Neuron (in vitro differentiated cells): ENCODE measurements around the gene NRG3.

Source experiments
- H2AFZ ChIP-seq: one replicate; pipeline ENCODE4 v1.6.1; 2013; ENCODE audit warnings: low read depth, mild to moderate bottlenecking, inconsistent platforms, low read length, moderate library complexity
- H3K27me3 ChIP-seq: one replicate; pipeline ENCODE4 v1.6.1; 2013; ENCODE audit warnings: low read length; ENCODE audit not compliant: insufficient read depth
- H3K36me3 ChIP-seq: one replicate; pipeline ENCODE4 v1.6.1; 2013; ENCODE audit warnings: low read length; ENCODE audit not compliant: insufficient read depth
- H3K4me1 ChIP-seq: one replicate; pipeline ENCODE4 v1.6.1; 2013; ENCODE audit warnings: low read length; ENCODE audit not compliant: insufficient read depth
- H3K4me3 ChIP-seq: 2 replicates; pipeline ENCODE4 v1.5.1; 2013; ENCODE audit warnings: mild to moderate bottlenecking, low read length, moderate library complexity
- H3K9me3 ChIP-seq: one replicate; pipeline ENCODE4 v1.6.1; 2013; ENCODE audit warnings: low read length

NRG3 gene

DNA sequence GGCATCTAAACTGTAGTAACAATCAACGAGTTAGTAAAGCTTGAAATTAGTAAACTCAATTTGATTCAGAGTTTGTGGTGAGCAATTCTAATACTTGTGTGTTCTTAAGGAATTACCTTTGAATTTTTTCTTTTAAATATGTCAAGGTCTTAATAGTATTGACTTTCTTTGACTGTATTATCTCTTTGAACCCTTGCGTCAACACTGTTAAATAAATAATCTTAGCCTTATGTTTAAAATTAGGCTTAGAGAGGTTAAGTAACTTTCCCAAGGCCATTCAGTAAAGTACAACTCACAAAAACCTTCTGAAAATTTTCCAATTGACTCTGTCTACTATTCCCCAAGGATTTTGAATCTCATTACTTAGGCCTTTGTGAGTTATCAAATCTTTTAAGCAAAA is 716.4 kb downstream of the NRG3 start:
- peaks cover 12% of the 10 kb centered on the region for H3K4me1 ChIP-seq
- H3K36me3 ChIP-seq, result no peaks in the 10 kb centered on the region
- no peak overlapping the region for H2AFZ ChIP-seq
- H3K27me3 ChIP-seq, result no peaks in the 10 kb centered on the region
- H3K9me3 ChIP-seq, result no peaks in the 10 kb centered on the region
- H3K4me3 ChIP-seq, result no peak overlapping the region

DNA sequence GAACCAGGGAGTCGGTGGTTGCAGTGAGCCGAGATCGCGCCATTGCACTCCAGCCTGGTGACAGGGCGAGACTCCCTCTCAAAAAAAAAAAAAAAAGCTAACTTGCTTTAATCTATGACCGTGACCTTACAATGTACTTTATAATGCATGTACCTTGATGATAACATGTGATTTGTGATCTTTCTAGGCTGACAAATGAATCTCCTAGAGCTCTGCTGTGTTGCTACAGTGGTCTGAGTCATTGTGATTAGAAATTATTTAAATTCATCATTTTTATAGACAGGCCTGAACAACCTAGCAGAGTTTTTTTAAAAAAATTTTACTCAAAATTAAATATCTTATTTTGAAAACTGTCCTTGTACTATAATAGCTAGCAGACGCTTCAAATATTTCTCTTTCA is 722.8 kb downstream of the NRG3 start:
- Histone ChIP-seq H3K4me3 (no peak overlapping the region), H3K9me3 (no peaks in the 10 kb centered on the region), H2AFZ (no peak overlapping the region), H3K4me1 (peaks cover 6% of the 10 kb centered on the region), H3K36me3 (no peaks in the 10 kb centered on the region), H3K27me3 (no peaks in the 10 kb centered on the region)

DNA sequence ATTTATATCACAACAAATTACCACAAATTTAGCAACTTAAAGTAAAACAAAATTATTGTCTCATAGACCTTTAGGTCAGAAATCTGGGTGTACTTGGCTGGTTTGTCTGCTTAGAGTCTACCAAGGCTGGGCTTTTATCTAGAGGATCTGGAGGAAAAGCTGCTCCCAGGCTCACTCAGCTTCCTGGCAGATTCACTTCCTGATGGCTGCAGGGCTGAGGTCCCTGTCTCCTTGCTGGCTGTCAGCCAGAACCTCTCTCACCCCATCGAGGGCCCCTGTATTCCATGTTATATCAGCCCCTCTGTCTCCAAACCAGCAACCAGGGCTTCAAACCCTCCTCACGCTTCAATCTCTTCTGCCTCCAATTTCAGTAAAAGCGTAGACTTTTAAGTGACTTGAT is 734.9 kb downstream of the NRG3 start:
- Histone ChIP-seq H3K36me3 (no peaks in the 10 kb centered on the region), H3K9me3 (no peaks in the 10 kb centered on the region), H3K27me3 (no peaks in the 10 kb centered on the region), H3K4me1 (no peaks in the 10 kb centered on the region), H2AFZ (no peak overlapping the region), H3K4me3 (no peak overlapping the region)

DNA sequence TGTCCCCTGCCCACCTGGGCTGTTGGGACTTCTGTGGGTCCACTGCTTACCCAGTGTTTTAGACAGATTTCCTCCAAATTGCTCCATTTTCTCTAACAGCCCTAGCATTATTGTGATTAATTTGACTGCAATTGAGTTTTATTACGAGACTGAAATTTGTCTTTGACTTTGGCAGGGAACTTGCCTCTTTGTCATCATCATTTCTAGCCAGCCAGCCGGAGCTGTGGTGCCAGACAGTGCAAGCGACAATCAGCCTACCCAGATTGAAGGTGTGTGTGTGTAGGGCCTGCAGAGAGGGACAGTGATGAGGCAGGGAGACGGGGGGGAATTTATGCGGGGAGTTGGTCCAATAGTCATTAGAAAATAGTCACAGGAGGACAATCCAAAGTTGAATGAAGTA is 743.0 kb downstream of the NRG3 start:
- Histone ChIP-seq H3K4me1 (peaks cover 10% of the 10 kb centered on the region), H2AFZ (no peak overlapping the region)

DNA sequence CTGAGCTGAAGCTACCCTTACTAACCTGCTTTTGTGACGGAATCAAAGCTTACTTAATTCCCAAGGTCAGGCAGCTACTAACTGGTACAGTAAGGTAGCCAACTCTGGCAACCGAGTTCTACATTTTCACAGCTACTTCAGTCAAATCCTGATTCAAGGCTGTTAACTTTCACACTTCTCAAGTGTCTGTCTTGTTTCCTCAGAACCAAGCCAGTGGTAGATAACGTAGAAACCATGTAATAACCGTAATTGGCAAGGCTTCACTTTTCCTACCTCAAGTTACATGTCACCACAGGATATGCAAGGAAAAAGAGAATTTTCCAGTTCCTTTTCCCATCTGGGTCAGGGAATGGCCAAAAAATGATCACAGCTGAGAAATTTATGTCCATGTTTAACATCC is 746.7 kb downstream of the NRG3 start:
- Histone ChIP-seq H3K4me1 (peaks cover 10% of the 10 kb centered on the region), H2AFZ (no peak overlapping the region), H3K9me3 (peaks cover 4% of the 10 kb centered on the region), H3K27me3 (no peaks in the 10 kb centered on the region), H3K4me3 (no peak overlapping the region), H3K36me3 (no peaks in the 10 kb centered on the region)

More for the DNA sequence above, 743.0 kb downstream of the NRG3 start:
- Histone ChIP-seq H3K27me3 (no peaks in the 10 kb centered on the region), H3K9me3 (peaks cover 4% of the 10 kb centered on the region), H3K4me3 (no peak overlapping the region), H3K36me3 (no peaks in the 10 kb centered on the region)

DNA sequence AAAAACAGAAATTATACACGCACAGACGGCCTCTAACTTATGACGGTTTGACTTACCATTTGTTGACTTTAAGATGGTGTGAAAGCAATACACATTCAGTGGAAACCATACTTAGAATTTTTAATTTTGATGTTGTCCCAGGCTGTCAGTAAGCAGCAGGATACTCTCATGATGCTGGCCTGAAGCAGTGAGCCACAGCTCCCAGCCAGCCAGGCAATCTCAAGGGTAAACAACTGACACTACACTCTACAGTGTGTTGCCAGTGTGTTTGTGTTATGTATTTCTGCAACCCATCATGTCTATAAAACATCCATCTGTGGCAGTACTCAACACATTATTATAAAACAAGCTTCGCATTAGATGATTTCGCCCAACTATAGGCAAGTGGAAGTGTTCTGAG is 747.5 kb downstream of the NRG3 start:
- H2AFZ ChIP-seq, result no peak overlapping the region

DNA sequence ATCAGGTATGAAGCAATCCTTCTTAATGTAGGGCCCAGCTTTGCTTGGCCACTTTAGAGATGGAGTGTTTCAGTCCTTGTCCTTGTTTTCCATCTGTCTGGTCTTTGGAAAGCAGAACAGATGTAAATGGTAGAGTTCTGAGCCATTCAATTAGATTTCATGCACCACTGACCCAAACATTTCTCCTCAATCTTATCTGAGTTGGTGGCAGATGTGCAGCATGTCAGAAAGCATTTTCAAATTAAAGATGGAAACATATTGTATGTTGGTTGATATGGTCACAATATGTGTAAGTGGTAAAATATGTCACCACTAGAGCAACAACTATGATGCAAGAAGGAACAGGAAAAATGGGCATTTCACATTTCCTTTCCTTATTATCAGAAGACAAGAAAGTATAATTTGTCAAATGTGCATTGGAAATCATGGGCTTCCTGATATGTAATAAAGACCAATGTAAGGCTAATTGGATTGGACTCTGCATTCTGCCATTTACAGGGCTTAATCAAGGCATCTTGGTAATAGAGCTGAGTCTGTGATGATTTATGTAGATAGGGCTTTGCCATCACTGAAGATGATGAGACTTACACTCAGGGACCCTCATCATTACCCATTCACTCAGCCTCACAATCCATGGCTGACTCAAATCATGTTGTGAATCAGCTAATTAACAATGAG is 750.7 kb downstream of the NRG3 start:
- H2AFZ ChIP-seq, result no peak overlapping the region
- H3K9me3 ChIP-seq, result peaks cover under 1% of the 10 kb centered on the region
- no peak overlapping the region for H3K4me3 ChIP-seq
- no peaks in the 10 kb centered on the region for H3K27me3 ChIP-seq
- H3K4me1 ChIP-seq, result peaks cover 7% of the 10 kb centered on the region
- H3K36me3 ChIP-seq, result no peaks in the 10 kb centered on the region

More for the DNA sequence above, 747.5 kb downstream of the NRG3 start:
- peaks cover 4% of the 10 kb centered on the region for H3K9me3 ChIP-seq
- H3K4me3 ChIP-seq, result no peak overlapping the region
- H3K27me3 ChIP-seq, result no peaks in the 10 kb centered on the region
- peaks cover 6% of the 10 kb centered on the region for H3K4me1 ChIP-seq
- no peaks in the 10 kb centered on the region for H3K36me3 ChIP-seq

DNA sequence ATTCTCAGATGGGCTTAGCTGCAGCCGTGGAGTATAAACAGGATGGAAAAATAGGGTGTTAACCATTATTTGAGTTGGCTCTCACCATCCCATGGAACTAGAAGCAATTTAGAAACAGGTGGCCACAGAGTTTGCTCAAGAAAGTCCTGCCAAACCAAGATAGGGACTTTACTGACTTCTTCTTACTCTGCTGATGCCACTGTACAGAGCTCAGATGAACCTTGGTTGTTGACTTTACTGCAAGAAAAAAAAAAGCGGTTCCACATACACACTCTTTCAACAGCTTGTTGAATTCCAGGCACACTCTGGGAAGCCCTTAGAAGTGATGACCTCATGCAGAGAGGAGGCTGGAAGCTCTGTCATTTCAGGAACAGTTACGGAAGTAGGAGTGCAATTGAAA is 753.4 kb downstream of the NRG3 start:
- Histone ChIP-seq H3K4me1 (peaks cover 7% of the 10 kb centered on the region), H2AFZ (peak overlapping the region; percentile 54), H3K9me3 (no peaks in the 10 kb centered on the region), H3K4me3 (no peak overlapping the region), H3K36me3 (no peaks in the 10 kb centered on the region), H3K27me3 (no peaks in the 10 kb centered on the region)

DNA sequence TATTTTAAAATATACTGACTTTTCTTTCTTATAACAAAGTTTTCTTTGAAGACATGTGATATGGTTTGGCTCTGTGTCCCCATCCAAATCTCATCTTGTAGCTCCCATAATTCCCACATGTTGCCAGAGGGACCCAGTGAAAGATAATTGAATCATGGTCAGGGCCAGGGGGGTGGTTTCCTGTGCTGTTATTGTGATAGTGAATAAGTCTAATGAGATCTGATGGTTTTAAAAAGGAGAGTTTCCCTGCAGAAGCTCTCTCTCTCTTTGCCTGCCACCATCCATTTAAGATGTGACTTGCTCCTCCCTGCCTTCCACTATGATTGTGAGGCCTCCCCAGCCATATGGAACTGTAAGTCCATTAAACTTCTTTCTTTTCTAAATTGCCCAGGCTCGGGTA is 768.1 kb downstream of the NRG3 start:
- H3K4me3 ChIP-seq, result no peak overlapping the region
- H3K9me3 ChIP-seq, result peaks cover 4% of the 10 kb centered on the region

DNA sequence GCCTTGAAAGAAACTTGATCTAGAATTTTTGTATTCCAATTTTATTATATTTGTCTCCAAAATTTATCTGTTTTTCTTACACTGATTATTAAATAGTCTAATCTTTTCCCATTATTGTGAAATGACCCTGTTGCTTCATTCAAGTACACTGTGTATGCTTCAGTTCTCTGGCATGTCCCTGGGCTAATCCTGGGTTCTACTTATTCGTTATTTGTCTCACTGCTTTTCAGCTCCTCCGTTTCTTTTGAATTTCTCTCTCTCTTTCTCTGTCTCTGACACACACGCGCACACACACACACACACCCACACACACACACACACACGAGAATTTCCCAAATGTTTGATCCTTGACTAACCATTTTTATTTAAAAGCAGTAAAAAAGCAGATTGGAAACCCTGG is 768.6 kb downstream of the NRG3 start:
- no peaks in the 10 kb centered on the region for H3K36me3 ChIP-seq
- H3K4me3 ChIP-seq, result no peak overlapping the region
- H2AFZ ChIP-seq, result no peak overlapping the region
- H3K4me1 ChIP-seq, result no peaks in the 10 kb centered on the region
- H3K27me3 ChIP-seq, result no peaks in the 10 kb centered on the region
- peaks cover 4% of the 10 kb centered on the region for H3K9me3 ChIP-seq

More for the DNA sequence above, 768.1 kb downstream of the NRG3 start:
- H3K4me1 ChIP-seq, result no peaks in the 10 kb centered on the region
- no peak overlapping the region for H2AFZ ChIP-seq
- H3K36me3 ChIP-seq, result no peaks in the 10 kb centered on the region
- no peaks in the 10 kb centered on the region for H3K27me3 ChIP-seq

DNA sequence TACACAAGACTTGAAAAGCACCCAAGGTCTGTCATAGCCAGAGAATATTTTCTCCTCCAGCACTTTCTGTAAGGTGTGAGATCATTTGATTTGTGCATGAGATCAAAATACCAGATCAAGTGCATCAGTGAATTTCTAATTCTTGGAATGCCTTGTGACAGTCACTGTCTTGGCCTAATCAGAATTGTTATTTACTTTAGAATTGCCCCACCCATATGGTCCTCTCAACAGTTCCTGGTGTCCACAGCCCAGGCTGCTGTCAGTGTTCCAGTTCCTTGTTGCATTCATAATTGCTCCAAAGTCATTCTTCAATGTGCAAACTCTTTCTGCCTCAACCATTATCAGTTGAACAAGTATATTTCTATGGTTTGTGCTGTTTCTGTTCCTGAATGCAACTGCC is 770.2 kb downstream of the NRG3 start:
- Histone ChIP-seq H3K4me3 (no peak overlapping the region), H2AFZ (no peak overlapping the region), H3K4me1 (no peaks in the 10 kb centered on the region), H3K9me3 (peaks cover 4% of the 10 kb centered on the region), H3K36me3 (no peaks in the 10 kb centered on the region), H3K27me3 (no peaks in the 10 kb centered on the region)

DNA sequence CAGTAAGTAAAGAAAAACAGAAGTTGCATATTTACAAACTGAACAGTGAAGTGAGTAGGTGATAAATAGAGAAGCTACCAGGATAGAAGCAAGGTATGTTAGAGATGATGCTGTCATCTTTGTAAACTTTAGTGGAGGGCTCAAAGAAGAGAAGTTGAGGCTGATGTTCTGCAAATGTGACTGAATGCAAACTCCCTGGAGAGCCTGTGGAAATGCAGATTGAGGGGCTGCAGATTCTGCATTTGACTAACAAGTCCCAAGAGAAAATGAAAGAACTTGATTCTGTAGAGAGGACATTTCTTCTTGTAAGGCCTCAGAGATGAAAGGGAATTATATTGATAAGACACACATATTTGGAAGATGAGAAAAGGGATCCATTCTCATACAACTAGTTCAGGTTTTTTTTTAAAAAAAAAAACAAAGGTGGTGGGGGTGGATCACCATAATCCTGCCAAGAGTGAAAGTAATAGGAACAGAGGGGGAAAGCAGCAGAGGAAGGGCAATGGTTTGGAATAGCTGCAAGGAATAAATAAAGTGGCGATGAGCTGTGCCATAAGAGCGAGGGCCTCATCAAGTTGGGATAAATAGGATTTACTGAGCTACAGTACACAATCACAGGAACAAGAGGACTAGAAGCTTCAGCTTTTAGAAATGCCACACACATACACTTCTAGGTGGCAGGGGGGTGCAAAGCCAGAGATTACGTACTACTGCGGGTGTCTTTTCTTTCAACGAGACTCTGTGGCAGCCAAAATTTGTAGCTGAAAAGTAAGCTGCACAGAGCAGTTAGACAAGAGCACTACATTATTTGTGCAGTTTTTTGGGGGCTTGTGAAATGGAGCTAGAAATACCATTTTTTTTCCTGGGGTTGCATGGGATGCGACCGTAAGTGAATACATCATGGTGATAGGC is 778.5 kb downstream of the NRG3 start:
- Histone ChIP-seq H3K36me3 (no peaks in the 10 kb centered on the region), H3K4me1 (no peaks in the 10 kb centered on the region), H2AFZ (no peak overlapping the region), H3K4me3 (no peak overlapping the region), H3K9me3 (no peaks in the 10 kb centered on the region), H3K27me3 (no peaks in the 10 kb centered on the region)

DNA sequence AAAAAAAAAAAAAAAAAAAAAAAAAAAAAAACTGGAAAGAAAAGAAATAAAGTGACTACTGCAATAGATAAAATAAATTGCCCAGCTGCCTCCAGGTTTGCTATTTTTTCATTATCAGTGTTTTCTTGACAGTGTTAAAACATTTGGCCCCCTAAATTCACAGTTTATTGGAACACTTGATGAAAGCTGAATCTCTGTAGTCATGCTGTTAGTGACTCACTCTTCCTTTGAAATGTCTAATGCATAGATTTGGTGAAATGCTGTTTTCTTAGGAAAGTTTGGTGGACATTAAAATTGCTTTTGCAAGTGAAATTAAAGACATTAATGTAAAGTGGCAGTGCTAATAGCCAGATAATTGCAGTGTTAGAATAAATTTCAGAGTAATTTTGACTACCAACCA is 785.2 kb downstream of the NRG3 start:
- Histone ChIP-seq H3K4me1 (peaks cover 8% of the 10 kb centered on the region), H2AFZ (no peak overlapping the region), H3K4me3 (no peak overlapping the region), H3K27me3 (no peaks in the 10 kb centered on the region), H3K36me3 (no peaks in the 10 kb centered on the region), H3K9me3 (no peaks in the 10 kb centered on the region)
